ENCODE data around the gene CAGE1.

Gene CAGE1

GRCh38 chr6:7389451-7390225, at the start of gene CAGE1, which contains the start of gene RIOK1:
Gene CAGE1, minus strand, starts transcription at chr6:7389742. Its CDS starts 2,569 bp downstream, at chr6:7387173.
Gene RIOK1, plus strand, starts transcription at chr6:7389808. Its CDS starts 195 bp downstream, at chr6:7390003.
- peak; percentile 74 for DNase-seq (ENCODE audit: low spot score)

GRCh38 chr6:7439228-7439627, 49.7 kb upstream of the CAGE1 start:
- DNase-seq (ENCODE audit: low spot score) = no peak

GRCh38 chr6:7438011-7438410, 48.5 kb upstream of the CAGE1 start:
- no peak for DNase-seq (ENCODE audit: low spot score)

- DNase-seq (ENCODE audit: low spot score) = no peak
Measured at GRCh38 chr6:7434672-7435071, 45.1 kb upstream of the CAGE1 start.

GRCh38 chr6:7433121-7433617, 43.6 kb upstream of the CAGE1 start:
- DNase-seq (ENCODE audit: low spot score) = no peak

- DNase-seq (ENCODE audit: low spot score) = no peak
Measured at GRCh38 chr6:7432391-7433120, 43.0 kb upstream of the CAGE1 start.

GRCh38 chr6:7431674-7432390, 42.3 kb upstream of the CAGE1 start:
- DNase-seq (ENCODE audit: low spot score) = no peak

GRCh38 chr6:7431313-7431673, 41.8 kb upstream of the CAGE1 start:
- no peak for DNase-seq (ENCODE audit: low spot score)

- DNase-seq (ENCODE audit: low spot score) = no peak
Measured at GRCh38 chr6:7426447-7427169, 37.1 kb upstream of the CAGE1 start.

GRCh38 chr6:7425808-7426190, 36.3 kb upstream of the CAGE1 start:
- no peak for DNase-seq (ENCODE audit: low spot score)

- peak; percentile 68 for DNase-seq (ENCODE audit: low spot score)
Measured at GRCh38 chr6:7424967-7425807, 35.6 kb upstream of the CAGE1 start.

- no peak for DNase-seq (ENCODE audit: low spot score)
Measured at GRCh38 chr6:7424058-7424457, 34.5 kb upstream of the CAGE1 start.

GRCh38 chr6:7421066-7421465, 31.5 kb upstream of the CAGE1 start:
- no peak for DNase-seq (ENCODE audit: low spot score)

- DNase-seq (ENCODE audit: low spot score) = no peak
Measured at GRCh38 chr6:7419065-7419464, 29.5 kb upstream of the CAGE1 start.

- no peak for DNase-seq (ENCODE audit: low spot score)
Measured at GRCh38 chr6:7418238-7418905, 28.8 kb upstream of the CAGE1 start.

GRCh38 chr6:7417684-7418083, 28.1 kb upstream of the CAGE1 start:
- no peak for DNase-seq (ENCODE audit: low spot score)

- DNase-seq (ENCODE audit: low spot score) = no peak
Measured at GRCh38 chr6:7414811-7415210, 25.3 kb upstream of the CAGE1 start.

- DNase-seq (ENCODE audit: low spot score) = no peak
Measured at GRCh38 chr6:7413151-7413823, 23.7 kb upstream of the CAGE1 start.

- no peak for DNase-seq (ENCODE audit: low spot score)
Measured at GRCh38 chr6:7411328-7411727, 21.8 kb upstream of the CAGE1 start.

GRCh38 chr6:7410851-7411250, 21.3 kb upstream of the CAGE1 start:
- DNase-seq (ENCODE audit: low spot score) = no peak
